ENCODE data around the gene HSPB9. TPM values are rescaled to one million over a fixed set of nuclear protein-coding genes. Genes with fewer than 3 reads are reported as not detected.

HSPB9 gene
- total RNA-seq (2021; ENCODE audit: unreplicated experiment) = not detected
- 0.10 TPM in 1 of 2 replicates, not detected in the other for polyA plus RNA-seq (2012)
- Bru-seq, nascent RNA = not detected
- BruChase-seq, experiment 1, labeled RNA remaining after a 6-hour chase = not detected
- percentile 15 among the genes with signal in this experiment for BruChase-seq, experiment 2, labeled RNA remaining after a 2-hour chase
- long read RNA-seq, partial matches to known transcripts = 0 of 1 reads
- long read RNA-seq, other reads (novel, unspliced or antisense) = 0 of 1 reads

GRCh38 chr17:42122371-42123303 lies at the start of gene HSPB9:
Gene HSPB9, plus strand, starts transcription at chr17:42122804. Its CDS starts 47 bp downstream, at chr17:42122851.
- TF ChIP-seq SIN3A (IDR thresholded peaks at IDR 0.05; ENCODE audit: low read depth) (no peak), ZNF274 (IDR thresholded peaks at IDR 0.05; ENCODE audit: low read depth, low read length) (no peak), CEBPB (IDR thresholded peaks at IDR 0.05; ENCODE audit: low read depth) (no peak)
- POLR2A ChIA-PET = no interaction called here
- H3K9me2 ChIP-seq (ENCODE audit: insufficient read depth) = no peaks in the 10 kb centered on the region
- no peak for DNase-seq (ENCODE audit: low read depth, low spot score)
- CTCF ChIA-PET = no interaction called here
- H3K9me3 ChIP-seq (ENCODE audit: control insufficient read depth in 1 of 2, insufficient read depth in 1 of 2, low read depth in 1 of 2, low read length in 2 of 2) = no peaks in the 10 kb centered on the region
- no peaks in the 10 kb centered on the region for H3K27me3 ChIP-seq (ENCODE audit: insufficient read depth, low read length)
- no peak within 1 kb of the TSS for H3K4me2 ChIP-seq (ENCODE audit: low read length)
- no peak within 1 kb of the TSS for H3K4me3 ChIP-seq (replicated peaks in 1 of 2; ENCODE audit: low read depth in 1 of 2, low read length in 2 of 2)
- intact Hi-C loops (cut with micrococcal nuclease) = no loop called here
- no peaks in the 10 kb centered on the region for H4K20me1 ChIP-seq (ENCODE audit: insufficient read depth)
- peak within 1 kb of the TSS; percentile 57; the same call in 1 of the 2 replicates for H3K27ac ChIP-seq (ENCODE audit: low read depth, low read length)
- no peaks in the 10 kb centered on the region for H3K79me2 ChIP-seq (ENCODE audit: insufficient read depth, low read length)
- no peak within 1 kb of the TSS for H3K9ac ChIP-seq (ENCODE audit: low read length)
- BruUV-seq (replicated peaks) = no TSS peak
- H3K4me1 ChIP-seq (ENCODE audit: control insufficient read depth in 1 of 2, insufficient read depth in 2 of 2, low read length in 2 of 2) = peaks cover 5 to 24% of the 10 kb centered on the region in 2 experiments; a peak in 3 of 4 replicates
- H3K36me3 ChIP-seq (ENCODE audit: control insufficient read depth in 1 of 2, insufficient read depth in 2 of 2, low read length in 2 of 2) = peaks cover 10 to 23% of the 10 kb centered on the region in 2 experiments; a peak in 3 of 4 replicates
- RAD21 ChIA-PET (ENCODE audit: low non-redundant PET in 1 of 2, low total read pairs in 2 of 2, uncharacterized antibody in 2 of 2, unreplicated experiment in 2 of 2) = no interaction called here
- H2AFZ ChIP-seq (ENCODE audit: low read depth, low read length, poor library complexity, severe bottlenecking) = no peak within 1 kb of the TSS
- ATAC-seq = no peak

GRCh38 chr17:42075789-42076188 lies 46.8 kb upstream of the HSPB9 start:
- CTCF ChIA-PET = no interaction called here
- BruUV-seq (replicated peaks) = no TSS peak
- no peak for TF ChIP-seq FOSL1 (IDR thresholded peaks at IDR 0.05; ENCODE audit: low read depth)
- TF ChIP-seq SRF (IDR thresholded peaks at IDR 0.05; ENCODE audit: low read depth) = no peak
- TF ChIP-seq CTCF (IDR thresholded peaks at IDR 0.05 in 2 of 3, conservative IDR thresholded peaks at IDR 0.05 in 1 of 3; ENCODE audit: borderline replicate concordance in 1 of 3, insufficient read depth in 1 of 3, low read depth in 2 of 3, low read length in 2 of 3) = no peak
- TF ChIP-seq CBX3 (IDR thresholded peaks at IDR 0.05; ENCODE audit: low read depth) = no peak
- no peak for TF ChIP-seq CEBPB (IDR thresholded peaks at IDR 0.05; ENCODE audit: low read depth)
- no peak for TF ChIP-seq POLR2AphosphoS5 (IDR thresholded peaks at IDR 0.05; ENCODE audit: low read depth, low read length)
- no peak for TF ChIP-seq YY1 (IDR thresholded peaks at IDR 0.05; ENCODE audit: extremely low read depth, insufficient replicate concordance, low read depth, low read length)
- no peak for TF ChIP-seq ZBTB33 (IDR thresholded peaks at IDR 0.05; ENCODE audit: extremely low read depth, insufficient replicate concordance, low read length)
- TF ChIP-seq ATF3 (IDR thresholded peaks at IDR 0.05) = no peak
- TF ChIP-seq RAD21 (IDR thresholded peaks at IDR 0.05; ENCODE audit: low read depth) = no peak
- TF ChIP-seq EZH2phosphoT487 (IDR thresholded peaks at IDR 0.05; ENCODE audit: borderline replicate concordance) = no peak

More at GRCh38 chr17:42075789-42076188, 46.8 kb upstream of the HSPB9 start:
- H3K9me2 ChIP-seq (ENCODE audit: insufficient read depth) = no peaks in the 10 kb centered on the region
- H3K27me3 ChIP-seq (ENCODE audit: insufficient read depth, low read length) = no peaks in the 10 kb centered on the region
- no peak overlapping the region for H3K9ac ChIP-seq (ENCODE audit: low read length)
- ChIA-PET POLR2A (no interaction called here), RAD21 (ENCODE audit: low non-redundant PET in 1 of 2, low total read pairs in 2 of 2, uncharacterized antibody in 2 of 2, unreplicated experiment in 2 of 2) (no interaction called here)
- no peak overlapping the region for H3K4me3 ChIP-seq (replicated peaks in 1 of 2; ENCODE audit: low read depth in 1 of 2, low read length in 2 of 2)
- intact Hi-C loops (cut with micrococcal nuclease) = no loop called here
- no peaks in the 10 kb centered on the region for H3K9me3 ChIP-seq (ENCODE audit: control insufficient read depth in 1 of 2, insufficient read depth in 1 of 2, low read depth in 1 of 2, low read length in 2 of 2)
- H3K79me2 ChIP-seq (ENCODE audit: insufficient read depth, low read length) = no peaks in the 10 kb centered on the region
- H4K20me1 ChIP-seq (ENCODE audit: insufficient read depth) = no peaks in the 10 kb centered on the region
- DNase-seq (ENCODE audit: low read depth, low spot score) (no peak), ATAC-seq (no peak)
- no peak overlapping the region for H3K27ac ChIP-seq (ENCODE audit: low read depth, low read length)
- no peaks in the 10 kb centered on the region for H3K36me3 ChIP-seq (ENCODE audit: control insufficient read depth in 1 of 2, insufficient read depth in 2 of 2, low read length in 2 of 2)
- no peaks in the 10 kb centered on the region; a peak in 1 of 4 replicates for H3K4me1 ChIP-seq (ENCODE audit: control insufficient read depth in 1 of 2, insufficient read depth in 2 of 2, low read length in 2 of 2)
- no peak overlapping the region for H2AFZ ChIP-seq (ENCODE audit: low read depth, low read length, poor library complexity, severe bottlenecking)
- H3K4me2 ChIP-seq (ENCODE audit: low read length) = no peak overlapping the region
